Lower leg skin (tissue), 3 donors: Measurements from ENCODE around the gene HTN1.

Source experiments
- CTCF ChIP-seq, 3 donors: fragments of 450-650 bp; IDR thresholded peaks; one replicate each; pipeline ENCODE4 v1.5.1; 2016; ENCODE audit warnings: antibody characterized with exemption in 3 of 3, mild to moderate bottlenecking in 3 of 3, moderate library complexity in 2 of 3
- POLR2A ChIP-seq, 2 donors: fragments of 450-650 bp; IDR thresholded peaks; one replicate each; pipeline ENCODE4 v1.6.1; 2016 to 2017; ENCODE audit warnings: antibody characterized with exemption in 2 of 2, mild to moderate bottlenecking in 1 of 2, moderate library complexity in 1 of 2

- TF ChIP-seq CTCF (IDR thresholded peaks at IDR 0.05) (no peak), POLR2A (IDR thresholded peaks at IDR 0.05) (no peak)
Measured at GRCh38 chr4:70099206-70099605, 49.0 kb downstream of the HTN1 start.
